GM12878 (cell line): Measurements from ENCODE around the gene CFAP99. TPM values are rescaled to one million over a fixed set of nuclear protein-coding genes. Genes with fewer than 3 reads are reported as not detected.
"Not testable (repeated sequence)": the region's sequence is repeated elsewhere in the genome, so short reads cannot be mapped to it uniquely, and the experiment has no call there.

Experiments
- ATAC-seq: fragments of 200-7000 bp; cut with Tn5 transposase; 3 replicates; pipeline ENCODE4 v1.9.1; 2020; ENCODE audit warnings: mild to moderate bottlenecking, moderate library complexity
- BruUV-seq: library from RNA; stranded (reverse); fragments of 400-500 nt; replicated peaks from 2 replicates; lab custom pipeline; 2021; lab: Mats Ljungman, UMichigan
- CTCF ChIA-PET: fragments of 300-600 bp; sonication (Branson Sonifier 250); formaldehyde crosslinking; extraction: SDS; loops from one replicate; lab custom pipeline; 2021; ENCODE audit warnings: inconsistent platforms; lab: Yijun Ruan, JAX
- POLR2A ChIA-PET: fragments of 350-600 bp; formaldehyde crosslinking; extraction: SDS; loops from one replicate; lab custom pipeline; 2021; ENCODE audit warnings: inconsistent platforms; lab: Charles Lee
- RAD21 ChIA-PET: fragments of 300-600 bp; sonication (Branson Sonifier 250); formaldehyde crosslinking; loops from one replicate; lab custom pipeline; 2023; ENCODE audit warnings: antibody characterized with exemption; ENCODE audit not compliant: unreplicated experiment; lab: Charles Lee
- SMC1A ChIA-PET: fragments of 300-600 bp; sonication (Branson Sonifier 250); formaldehyde crosslinking; loops from one replicate; lab custom pipeline; 2023; ENCODE audit not compliant: unreplicated experiment, uncharacterized antibody; lab: Charles Lee
- DNase-seq: peaks from one replicate; pipeline ENCODE4 v3.0.0-alpha.2; 2011; ENCODE audit warnings: low read depth, low spot score
- FAIRE-seq: peaks from 3 replicates; lab custom pipeline; 2011; peaks lifted over from hg19 to GRCh38; lab: Jason Lieb, UNC
- H2AFZ ChIP-seq: 2 replicates; pipeline ENCODE4 v1.6.0; 2011; ENCODE audit warnings: low read depth, low read length, control low read depth; ENCODE audit not compliant: control insufficient read depth
- H3K27ac ChIP-seq: 2 replicates; pipeline ENCODE4 v1.5.1; 2011; ENCODE audit warnings: control low read depth; ENCODE audit not compliant: control insufficient read depth, insufficient read depth
- H3K27me3 ChIP-seq, 2 experiments: replicated peaks in 1 of 2; 2 replicates each; pipeline versions ENCODE4 v1.6.0 to v1.6.1; 2011; ENCODE audit warnings: low read length in 1 of 2; ENCODE audit not compliant: control insufficient read depth in 2 of 2, insufficient read depth in 2 of 2
- H3K36me3 ChIP-seq, 2 experiments: 2 replicates each; pipeline ENCODE4 v1.5.1; 2011; ENCODE audit warnings: low read length in 1 of 2; ENCODE audit not compliant: control insufficient read depth in 2 of 2, insufficient read depth in 2 of 2
- H3K4me1 ChIP-seq: 2 replicates; pipeline ENCODE4 v1.6.1; 2011; ENCODE audit warnings: mild to moderate bottlenecking, low read length, moderate library complexity, mixed read lengths; ENCODE audit not compliant: control insufficient read depth, insufficient read depth
- H3K4me2 ChIP-seq: 2 replicates; pipeline ENCODE4 v1.6.0; 2011; ENCODE audit warnings: control low read depth; ENCODE audit not compliant: control insufficient read depth, insufficient read depth
- H3K4me3 ChIP-seq: fragments of 200-600 bp; sonication (generic); 2 replicates; pipeline ENCODE4 v1.5.1; 2016
- H3K79me2 ChIP-seq: 2 replicates; pipeline ENCODE4 v1.6.0; 2011; ENCODE audit warnings: low read length; ENCODE audit not compliant: control insufficient read depth, insufficient read depth
- H3K9ac ChIP-seq: 2 replicates; pipeline ENCODE4 v1.8.0; 2011; ENCODE audit warnings: low read length, control low read depth, mixed read lengths; ENCODE audit not compliant: control insufficient read depth, insufficient read depth
- H3K9me3 ChIP-seq: replicated peaks from 3 replicates; pipeline ENCODE4 v1.5.1; 2011; ENCODE audit warnings: mild to moderate bottlenecking, low read length; ENCODE audit not compliant: control insufficient read depth, insufficient read depth
- H4K20me1 ChIP-seq: 2 replicates; pipeline ENCODE4 v1.6.0; 2011; ENCODE audit not compliant: control insufficient read depth, insufficient read depth
- CBX3 ChIP-seq: fragments of 200-600 bp; sonication (generic); IDR thresholded peaks from 2 replicates; pipeline ENCODE4 v1.6.1; 2016; ENCODE audit warnings: low read depth, borderline replicate concordance
- CREM ChIP-seq: IDR thresholded peaks from 2 replicates; pipeline ENCODE4 v1.6.1; 2014; ENCODE audit warnings: antibody characterized with exemption, low read depth
- DPF2 ChIP-seq: fragments of 450-650 bp; IDR thresholded peaks from 2 replicates; pipeline ENCODE4 v1.6.1; 2017; ENCODE audit warnings: mild to moderate bottlenecking
- FOS ChIP-seq: IDR thresholded peaks from 3 replicates; pipeline ENCODE4 v1.6.1; 2011; ENCODE audit warnings: borderline replicate concordance; ENCODE audit not compliant: insufficient read length; ENCODE audit errors: extremely low read depth
- SIN3A ChIP-seq: IDR thresholded peaks from 2 replicates; pipeline ENCODE4 v1.6.1; 2012; ENCODE audit warnings: low read depth, low read length, improper control_type of control experiment
- SMC3 ChIP-seq: IDR thresholded peaks from 2 replicates; pipeline ENCODE4 v1.6.1; 2011; ENCODE audit warnings: low read length, improper control_type of control experiment, borderline replicate concordance
- TAF1 ChIP-seq: IDR thresholded peaks from 2 replicates; pipeline ENCODE4 v1.6.1; 2011; ENCODE audit warnings: mild to moderate bottlenecking, low read depth, low read length, borderline replicate concordance
- YBX1 ChIP-seq: fragments of 450-650 bp; IDR thresholded peaks from 2 replicates; pipeline ENCODE4 v1.6.1; 2016; ENCODE audit warnings: antibody characterized with exemption
- ZNF217 ChIP-seq: fragments of 450-650 bp; IDR thresholded peaks from 2 replicates; pipeline ENCODE4 v1.6.1; 2017; ENCODE audit warnings: antibody characterized with exemption, mild to moderate bottlenecking
- ZNF384 ChIP-seq: IDR thresholded peaks from 2 replicates; pipeline ENCODE4 v1.6.1; 2012; ENCODE audit warnings: low read depth, mild to moderate bottlenecking, low read length, improper control_type of control experiment, borderline replicate concordance
- ZNF592 ChIP-seq: fragments of 450-650 bp; IDR thresholded peaks from 2 replicates; pipeline ENCODE4 v1.6.1; 2017; ENCODE audit warnings: mild to moderate bottlenecking, moderate library complexity
- WGBS: methylation state at CpG from one replicate; pipeline ENCODE4 v1.1.6; 2016; ENCODE audit warnings: low lambda C conversion rate; ENCODE audit not compliant: insufficient replicate concordance, insufficient coverage; ENCODE audit errors: missing lambda C conversion rate; 5-methylcytosine and 5-hydroxymethylcytosine counted together
- in situ Hi-C: fragments of 300-500 bp; cut with MboI; formaldehyde crosslinking; loops from 9 replicates; pipeline ENCODE4 v1.14.3; 2018; ENCODE audit warnings: mixed read lengths
- intact Hi-C: fragments of 100-400 bp; cut with micrococcal nuclease; formaldehyde crosslinking; loops from one replicate; pipeline ENCODE4 v1.14.2; 2022; ENCODE audit not compliant: unreplicated experiment
- polyA plus RNA-seq, 11 experiments: library from polyadenylated mRNA; depleted of rRNA in 4 of 11; unstranded in 6 of 11; stranded (reverse) in 5 of 11; fragments of >200 nt; fragmentation: Nextera tagmentation in 4 of 11; fragmentation: Illumina TruSeq in 1 of 11; extraction: Ambion mirVana in 4 of 11; extraction: Trizol in 1 of 11; gene quantifications; 1 replicate in 1 of 11; 2 replicates in 10 of 11; pipeline versions ENCODE4 v1.2.1 to v1.2.3, GENCODE V29; 2011 to 2016; ENCODE audit warnings: inconsistent platforms in 2 of 11, missing spikeins in 2 of 11, low read depth in 1 of 11
- total RNA-seq, 4 experiments: library from RNA; depleted of rRNA in 3 of 4; stranded (reverse); fragments of >200 nt in 3 of 4; fragmentation: Illumina TruSeq in 1 of 4; extraction: Trizol in 1 of 4; gene quantifications; 2 replicates each; pipeline versions ENCODE4 v1.2.1 to v1.2.3, GENCODE V29; 2013 to 2021

The CFAP99 gene
- total and polyA plus RNA-seq, 10 of the 15 experiments (the other 5 are each of a cell fraction or from before 2014, with no cell fraction given) = not detected

GRCh38 chr4:2378898-2379297 is 39.9 kb upstream of the CFAP99 start:
- H3K4me3 ChIP-seq = no peak overlapping the region
- no peaks in the 10 kb centered on the region for H3K36me3 ChIP-seq
- DNase-seq = no peak
- 0 out of 2 replicates have a peak, but pooled peaks cover 4% of the 10 kb centered on the region for H4K20me1 ChIP-seq
- 3% methylated on average over 3 of the region's 3 CpGs for WGBS
- H3K79me2 ChIP-seq = no peaks in the 10 kb centered on the region
- H3K27me3 ChIP-seq = no peaks in the 10 kb centered on the region
- no peaks in the 10 kb centered on the region for H3K4me1 ChIP-seq
- ChIA-PET CTCF (no interaction called here), SMC1A (no interaction called here), POLR2A (no interaction called here), RAD21 (no interaction called here)
- H3K9me3 ChIP-seq = peaks cover 1% of the 10 kb centered on the region; the same call in 1 of the 3 replicates
- FAIRE-seq = no peak
- no peak overlapping the region for H2AFZ ChIP-seq
- intact Hi-C loops (no loop called here), in situ Hi-C loops (no loop called here)
- no peak for TF ChIP-seq SMC3
- no peak for TF ChIP-seq DPF2
- TF ChIP-seq TAF1 = no peak
- no peak for TF ChIP-seq FOS
- TF ChIP-seq ZNF217 = no peak
- TF ChIP-seq ZNF592 = no peak
- no peak for TF ChIP-seq CBX3
- no peak for TF ChIP-seq ZNF384
- no peak for TF ChIP-seq CREM
- no peak for TF ChIP-seq YBX1
- TF ChIP-seq SIN3A = no peak
- no TSS peak for BruUV-seq
- ATAC-seq = no peak
- no peak overlapping the region for H3K27ac ChIP-seq
- no peak overlapping the region for H3K4me2 ChIP-seq
- H3K9ac ChIP-seq = no peak overlapping the region

- H3K27me3 ChIP-seq, H4K20me1 ChIP-seq, H2AFZ ChIP-seq, H3K9ac ChIP-seq, H3K4me3 ChIP-seq, POLR2A ChIA-PET, ATAC-seq, in situ Hi-C loops, intact Hi-C loops, CTCF ChIA-PET, FAIRE-seq, H3K36me3 ChIP-seq, H3K9me3 ChIP-seq, BruUV-seq, H3K4me2 ChIP-seq, H3K4me1 ChIP-seq, H3K27ac ChIP-seq, RAD21 ChIA-PET, SMC1A ChIA-PET, H3K79me2 ChIP-seq, DNase-seq: not testable (repeated sequence)
- 15% methylated on average over 6 of the region's 6 CpGs for WGBS
Measured at GRCh38 chr4:2380589-2380988, 38.2 kb upstream of the CFAP99 start.
